CD8-positive, alpha-beta memory T cell (primary cell): ENCODE data around the gene FOXD1. TPM values are rescaled to one million over a fixed set of nuclear protein-coding genes. Genes with fewer than 3 reads are reported as not detected.
A peak's percentile ranks its signal among the peaks of the same experiment; 100 is the strongest.

Source experiments
- CTCF ChIA-PET: fragments of 350-600 bp; sonication (Branson Sonifier 250); formaldehyde crosslinking; loops from one replicate; lab custom pipeline; 2021; ENCODE audit warnings: antibody characterized with exemption; lab: Charles Lee
- POLR2A ChIA-PET: fragments of 350-600 bp; sonication (Branson Sonifier 250); formaldehyde crosslinking; loops from one replicate; lab custom pipeline; 2021; ENCODE audit warnings: antibody characterized with exemption; lab: Charles Lee
- DNase-seq, 5 donors: peaks; one replicate each; pipeline versions ENCODE4 v3.0.0 to v3.0.0-alpha.2; 2020 to 2022; ENCODE audit warnings: mixed read lengths in 1 of 5
- H3K27ac ChIP-seq: one replicate; pipeline ENCODE4 v1.7.0; 2013; ENCODE audit warnings: low read depth, mild to moderate bottlenecking, low read length, moderate library complexity
- H3K27me3 ChIP-seq: 2 replicates; pipeline ENCODE4 v1.7.0; 2013; ENCODE audit warnings: low read length, mild to moderate bottlenecking; ENCODE audit not compliant: insufficient read depth, poor library complexity, severe bottlenecking
- H3K36me3 ChIP-seq: 2 replicates; pipeline ENCODE4 v1.7.0; 2013; ENCODE audit warnings: mild to moderate bottlenecking, low read length, moderate library complexity; ENCODE audit not compliant: insufficient read depth
- H3K4me1 ChIP-seq: 2 replicates; pipeline ENCODE4 v1.7.0; 2013; ENCODE audit warnings: mild to moderate bottlenecking, low read length, moderate library complexity; ENCODE audit not compliant: insufficient read depth
- H3K4me3 ChIP-seq: 2 replicates; pipeline ENCODE4 v1.7.0; 2013; ENCODE audit warnings: mild to moderate bottlenecking, low read length
- H3K9me3 ChIP-seq: 2 replicates; pipeline ENCODE4 v1.7.0; 2013; ENCODE audit warnings: mild to moderate bottlenecking, low read length
- H3K27ac Mint-ChIP-seq, 8 donors: one replicate each; pipeline ENCODE4 v1.8.0; 2020 to 2021; ENCODE audit warnings: mixed read lengths in 8 of 8, mild to moderate bottlenecking in 6 of 8, inconsistent platforms in 3 of 8, moderate library complexity in 3 of 8
- H3K27me3 Mint-ChIP-seq, 2 donors: one replicate each; pipeline ENCODE4 v1.8.0; 2020 to 2021; ENCODE audit warnings: mixed read lengths in 2 of 2, mild to moderate bottlenecking in 1 of 2, moderate library complexity in 1 of 2
- H3K36me3 Mint-ChIP-seq, 3 donors: one replicate each; pipeline ENCODE4 v1.8.0; 2020 to 2021; ENCODE audit warnings: mixed read lengths in 3 of 3, inconsistent platforms in 1 of 3, mild to moderate bottlenecking in 1 of 3
- H3K4me1 Mint-ChIP-seq, 3 donors: one replicate each; pipeline ENCODE4 v1.8.0; 2020 to 2021; ENCODE audit warnings: mixed read lengths in 3 of 3, inconsistent platforms in 1 of 3, mild to moderate bottlenecking in 1 of 3
- H3K4me3 Mint-ChIP-seq, 7 donors: one replicate each; pipeline ENCODE4 v1.8.0; 2020 to 2021; ENCODE audit warnings: mixed read lengths in 7 of 7, mild to moderate bottlenecking in 6 of 7, moderate library complexity in 4 of 7, inconsistent platforms in 2 of 7
- H3K9me3 Mint-ChIP-seq, 5 donors: one replicate each; pipeline ENCODE4 v1.8.0; 2020 to 2022; ENCODE audit warnings: mixed read lengths in 5 of 5, mild to moderate bottlenecking in 3 of 5, moderate library complexity in 2 of 5, inconsistent platforms in 1 of 5
- polyA plus RNA-seq: library from polyadenylated mRNA; unstranded; fragments of 300-500 nt; fragmentation: Illumina TruSeq; gene quantifications from one replicate; pipeline ENCODE4 v1.2.3, GENCODE V29; 2021
- total RNA-seq, 2 experiments: library from RNA; stranded (reverse); gene quantifications; one replicate each; pipeline ENCODE4 v1.2.3, GENCODE V29; 2021

Gene FOXD1
- total RNA-seq, result under 1 TPM; 0.09 to 0.22 TPM
- not detected for polyA plus RNA-seq

- H3K9me3 ChIP-seq, result peaks cover 3% of the 10 kb centered on the region
- H3K4me1 ChIP-seq, result peaks cover 16% of the 10 kb centered on the region
- peaks cover 0 to 3% (median 2%) of the 10 kb centered on the region in 3 donors for H3K36me3 Mint-ChIP-seq
- DNase-seq, result peak in 4 of 5 donors; percentile 21 to 56 (median 36)
- POLR2A ChIA-PET, result no interaction called here
- CTCF ChIA-PET, result interaction anchor here (1.1 to 1.2 kb wide), 2 partner anchors 150 to 233 kb away, joined by 3 to 5 read pairs; no protein-coding TSS in a partner anchor
- no peak within 1 kb of the TSS for H3K27ac ChIP-seq
- H3K4me3 ChIP-seq, result peak within 1 kb of the TSS; percentile 5
- H3K27me3 Mint-ChIP-seq, result peaks cover 77 to 82% of the 10 kb centered on the region in 2 donors
- peaks cover 82% of the 10 kb centered on the region for H3K27me3 ChIP-seq
- peaks cover 17 to 29% (median 21%) of the 10 kb centered on the region in 3 donors for H3K4me1 Mint-ChIP-seq
- H3K27ac Mint-ChIP-seq, result peak within 1 kb of the TSS in 6 of 8 donors; percentile 42 to 97 (median 80)
- no peaks in the 10 kb centered on the region for H3K36me3 ChIP-seq
- H3K4me3 Mint-ChIP-seq, result peak within 1 kb of the TSS; percentile 85 to 96 (median 89)
- H3K9me3 Mint-ChIP-seq, result peaks cover 12 to 28% (median 20%) of the 10 kb centered on the region in 5 donors
These were observed at the start of gene FOXD1 for GRCh38 chr5:73448463-73449136. FOXD1 (minus strand) TSS chr5:73448777; CDS start chr5:73448362, 415 bp downstream.

DNA sequence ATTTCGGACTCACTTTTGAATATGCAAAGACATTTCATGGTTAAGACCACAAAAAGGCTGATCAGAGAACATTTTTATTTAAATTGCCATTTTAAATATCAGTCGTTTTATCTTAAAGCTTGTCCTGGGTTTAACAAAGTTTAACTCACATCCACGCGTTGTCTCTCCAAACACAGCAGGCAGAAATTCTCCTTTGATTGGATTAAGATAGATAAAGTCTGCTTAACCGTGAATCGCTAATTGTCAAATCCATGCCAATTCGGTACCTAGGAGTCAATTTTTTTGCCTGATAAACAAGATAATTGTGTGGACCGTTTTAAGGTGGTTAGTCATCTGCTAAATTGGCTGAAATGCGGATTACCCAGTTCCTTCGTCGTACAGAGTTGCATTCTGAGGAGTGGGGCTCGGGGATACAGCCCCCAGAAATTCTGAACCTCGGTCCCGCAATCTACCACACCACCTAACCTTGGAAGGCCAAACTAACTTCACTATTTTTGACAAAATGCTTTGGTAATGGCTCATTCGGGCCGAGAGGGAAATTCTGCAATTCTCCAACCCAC is 49.0 kb upstream of the FOXD1 start:
- H3K36me3 ChIP-seq, result peaks cover 11% of the 10 kb centered on the region
- peak overlapping the region; percentile 94 to 99 (median 98) for H3K4me3 Mint-ChIP-seq
- H3K9me3 Mint-ChIP-seq, result no peaks in the 10 kb centered on the region
- peaks cover 34 to 51% (median 50%) of the 10 kb centered on the region in 3 donors for H3K4me1 Mint-ChIP-seq
- H3K27ac Mint-ChIP-seq, result peak overlapping the region; percentile 98 to 100 (median 99)
- H3K27me3 Mint-ChIP-seq, result peaks cover 7 to 24% of the 10 kb centered on the region in 2 donors
- H3K9me3 ChIP-seq, result no peaks in the 10 kb centered on the region
- DNase-seq, result no peak
- H3K27ac ChIP-seq, result peak overlapping the region; percentile 98
- H3K4me3 ChIP-seq, result peak overlapping the region; percentile 89
- ChIA-PET POLR2A (interaction anchor here (0.6 to 2.0 kb wide), 3 partner anchors 67 to 542 kb away, joined by 3 to 13 read pairs (median 5); partner anchors contain the start of genes ANKRA2, FCHO2 and UTP15), CTCF (interaction anchor here (1.0 to 1.5 kb wide), 3 partner anchors 10 to 25 kb away, joined by 3 to 4 read pairs (median 4); no protein-coding TSS in a partner anchor)
- peaks cover 0 to 36% (median 11%) of the 10 kb centered on the region in 3 donors for H3K36me3 Mint-ChIP-seq
- peaks cover 39% of the 10 kb centered on the region for H3K4me1 ChIP-seq
- H3K27me3 ChIP-seq, result peaks cover 3% of the 10 kb centered on the region

DNA sequence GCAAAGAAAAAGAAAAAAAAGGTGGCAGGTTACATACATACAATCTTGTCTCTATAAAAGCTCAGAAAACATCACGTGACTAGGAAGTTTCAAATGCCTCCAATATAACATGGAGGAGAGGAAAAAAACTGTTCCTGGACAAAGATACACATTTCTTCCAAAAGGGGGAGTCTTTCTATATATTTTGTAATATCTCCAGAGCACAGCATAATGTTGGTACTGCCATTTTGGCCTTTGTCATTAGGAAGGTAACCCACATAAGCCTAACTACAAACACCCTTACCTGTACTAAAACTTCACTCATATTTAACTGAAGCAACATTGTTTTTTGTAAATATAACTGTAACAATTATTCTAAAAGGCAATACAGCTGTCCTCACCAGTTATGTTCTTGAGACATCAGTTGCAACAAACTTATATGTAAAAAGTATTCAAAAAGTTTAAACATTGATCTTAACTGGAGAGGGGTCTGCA is 48.4 kb upstream of the FOXD1 start:
- H3K4me1 Mint-ChIP-seq, result peaks cover 29 to 45% (median 44%) of the 10 kb centered on the region in 3 donors
- POLR2A ChIA-PET, result interaction anchor here (0.6 kb wide), 1 partner anchor 68 kb away, joined by 3 read pairs; the partner anchor contains the start of gene ANKRA2
- Histone ChIP-seq H3K27ac (peak overlapping the region; percentile 98), H3K27me3 (peaks cover 3% of the 10 kb centered on the region), H3K36me3 (peaks cover 5% of the 10 kb centered on the region), H3K9me3 (no peaks in the 10 kb centered on the region), H3K4me3 (peak overlapping the region; percentile 89), H3K4me1 (peaks cover 39% of the 10 kb centered on the region)
- no peak for DNase-seq
- H3K4me3 Mint-ChIP-seq, result peak overlapping the region; percentile 33 to 99 (median 96)
- H3K27me3 Mint-ChIP-seq, result peaks cover 7 to 27% of the 10 kb centered on the region in 2 donors
- CTCF ChIA-PET, result interaction anchor here (1.4 kb wide), 1 partner anchor 9 kb away, joined by 4 read pairs; no protein-coding TSS in a partner anchor
- no peaks in the 10 kb centered on the region for H3K9me3 Mint-ChIP-seq
- peaks cover 0 to 31% (median 9%) of the 10 kb centered on the region in 3 donors for H3K36me3 Mint-ChIP-seq
- peak overlapping the region in 5 of 8 donors; percentile 18 to 99 (median 98) for H3K27ac Mint-ChIP-seq

GRCh38 chr5:73495772-73496335 is 47.3 kb upstream of the FOXD1 start:
- ChIA-PET POLR2A (no interaction called here), CTCF (no interaction called here)
- H3K4me1 ChIP-seq, result peaks cover 31% of the 10 kb centered on the region
- H3K27me3 Mint-ChIP-seq, result peaks cover 7 to 36% of the 10 kb centered on the region in 2 donors
- no peak overlapping the region for H3K4me3 ChIP-seq
- no peak overlapping the region for H3K27ac Mint-ChIP-seq
- no peak for DNase-seq
- H3K9me3 ChIP-seq, result no peaks in the 10 kb centered on the region
- no peak overlapping the region for H3K4me3 Mint-ChIP-seq
- H3K9me3 Mint-ChIP-seq, result no peaks in the 10 kb centered on the region
- no peak overlapping the region for H3K27ac ChIP-seq
- peaks cover 22 to 37% (median 36%) of the 10 kb centered on the region in 3 donors for H3K4me1 Mint-ChIP-seq
- peaks cover 3% of the 10 kb centered on the region for H3K27me3 ChIP-seq
- peaks cover 0 to 23% (median 2%) of the 10 kb centered on the region in 3 donors for H3K36me3 Mint-ChIP-seq
- no peaks in the 10 kb centered on the region for H3K36me3 ChIP-seq

DNA sequence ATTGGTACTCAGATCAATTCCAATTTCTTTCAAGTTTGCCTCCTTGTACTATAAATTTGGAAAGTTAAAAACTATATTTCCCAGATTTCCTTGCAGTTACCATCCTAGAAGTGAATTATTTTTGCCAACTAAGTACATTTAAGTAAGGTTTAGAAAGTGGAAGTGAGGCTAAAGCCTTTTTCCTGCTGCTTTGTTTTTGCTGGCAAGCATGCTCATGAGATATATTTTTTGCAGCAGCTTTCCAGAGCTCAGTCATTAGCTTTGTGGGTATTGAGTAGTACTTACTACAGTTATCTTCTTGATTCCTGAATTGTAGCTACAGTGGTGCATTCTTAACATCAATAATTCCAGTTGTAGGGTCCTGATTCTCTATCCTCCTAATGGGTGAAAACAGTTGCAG is 46.1 kb upstream of the FOXD1 start:
- H3K27ac ChIP-seq, result no peak overlapping the region
- DNase-seq, result no peak
- Mint-ChIP-seq H3K27ac (no peak overlapping the region), H3K4me3 (peak overlapping the region in 1 of 7 donors; percentile 31), H3K36me3 (peaks cover 0 to 14% (median 0%) of the 10 kb centered on the region in 3 donors), H3K4me1 (peaks cover 13 to 26% (median 25%) of the 10 kb centered on the region in 3 donors), H3K9me3 (no peaks in the 10 kb centered on the region), H3K27me3 (peaks cover 7 to 36% of the 10 kb centered on the region in 2 donors)
- no peak overlapping the region for H3K4me3 ChIP-seq
- no peaks in the 10 kb centered on the region for H3K36me3 ChIP-seq
- ChIA-PET POLR2A (interaction anchor here (0.6 kb wide), 1 partner anchor 1135 kb away, joined by 3 read pairs; no protein-coding TSS in a partner anchor), CTCF (no interaction called here)
- peaks cover 20% of the 10 kb centered on the region for H3K4me1 ChIP-seq
- no peaks in the 10 kb centered on the region for H3K9me3 ChIP-seq
- peaks cover 3% of the 10 kb centered on the region for H3K27me3 ChIP-seq

- H3K36me3 ChIP-seq, result no peaks in the 10 kb centered on the region
- H3K9me3 ChIP-seq, result no peaks in the 10 kb centered on the region
- ChIA-PET POLR2A (no interaction called here), CTCF (no interaction called here)
- H3K4me3 ChIP-seq, result no peak overlapping the region
- H3K27ac ChIP-seq, result no peak overlapping the region
- Mint-ChIP-seq H3K27ac (no peak overlapping the region), H3K4me1 (peaks cover 5 to 17% (median 16%) of the 10 kb centered on the region in 3 donors), H3K9me3 (no peaks in the 10 kb centered on the region), H3K27me3 (peaks cover 14 to 44% of the 10 kb centered on the region in 2 donors), H3K36me3 (peaks cover 0 to 5% (median 0%) of the 10 kb centered on the region in 3 donors), H3K4me3 (no peak overlapping the region)
- H3K27me3 ChIP-seq, result peaks cover 3% of the 10 kb centered on the region
- H3K4me1 ChIP-seq, result peaks cover 12% of the 10 kb centered on the region
- DNase-seq, result no peak
These were observed 44.8 kb upstream of the FOXD1 start for GRCh38 chr5:73493421-73493820.

DNA sequence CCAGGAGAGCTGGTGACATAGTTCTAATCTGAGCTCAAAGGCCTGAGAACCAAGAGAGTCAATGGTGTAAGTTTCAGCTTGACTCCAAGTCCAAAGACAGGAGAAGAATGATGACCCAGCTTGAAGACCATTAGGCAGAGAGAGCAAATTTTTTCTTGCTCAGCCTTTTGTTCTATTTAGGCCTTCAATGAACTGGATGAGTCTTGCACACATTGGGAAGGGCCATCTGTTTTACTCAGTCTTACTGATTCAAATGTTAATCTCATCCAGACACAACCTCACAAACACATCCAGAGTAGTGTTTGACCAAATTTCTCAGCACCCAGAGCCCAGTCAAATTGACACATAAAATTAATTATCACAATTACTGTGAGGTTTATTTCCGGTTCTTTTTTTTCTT is 42.6 kb upstream of the FOXD1 start:
- Histone ChIP-seq H3K27ac (no peak overlapping the region), H3K9me3 (no peaks in the 10 kb centered on the region), H3K36me3 (no peaks in the 10 kb centered on the region), H3K4me1 (no peaks in the 10 kb centered on the region), H3K4me3 (no peak overlapping the region), H3K27me3 (peaks cover 3% of the 10 kb centered on the region)
- H3K9me3 Mint-ChIP-seq, result no peaks in the 10 kb centered on the region
- POLR2A ChIA-PET, result no interaction called here
- H3K4me3 Mint-ChIP-seq, result no peak overlapping the region
- no peak for DNase-seq
- peaks cover 14 to 64% of the 10 kb centered on the region in 2 donors for H3K27me3 Mint-ChIP-seq
- CTCF ChIA-PET, result no interaction called here
- H3K36me3 Mint-ChIP-seq, result no peaks in the 10 kb centered on the region
- H3K4me1 Mint-ChIP-seq, result no peaks in the 10 kb centered on the region
- H3K27ac Mint-ChIP-seq, result no peak overlapping the region
